ENCODE data around the gene ARID2. TPM values are rescaled to one million over a fixed set of nuclear protein-coding genes. Genes with fewer than 3 reads are reported as not detected.
A peak's percentile ranks its signal among the peaks of the same experiment; 100 is the strongest.

The ARID2 gene
- total RNA-seq, 4 donors from 2014 or later: 10.5 to 25.0 (median 11.7) TPM

DNA sequence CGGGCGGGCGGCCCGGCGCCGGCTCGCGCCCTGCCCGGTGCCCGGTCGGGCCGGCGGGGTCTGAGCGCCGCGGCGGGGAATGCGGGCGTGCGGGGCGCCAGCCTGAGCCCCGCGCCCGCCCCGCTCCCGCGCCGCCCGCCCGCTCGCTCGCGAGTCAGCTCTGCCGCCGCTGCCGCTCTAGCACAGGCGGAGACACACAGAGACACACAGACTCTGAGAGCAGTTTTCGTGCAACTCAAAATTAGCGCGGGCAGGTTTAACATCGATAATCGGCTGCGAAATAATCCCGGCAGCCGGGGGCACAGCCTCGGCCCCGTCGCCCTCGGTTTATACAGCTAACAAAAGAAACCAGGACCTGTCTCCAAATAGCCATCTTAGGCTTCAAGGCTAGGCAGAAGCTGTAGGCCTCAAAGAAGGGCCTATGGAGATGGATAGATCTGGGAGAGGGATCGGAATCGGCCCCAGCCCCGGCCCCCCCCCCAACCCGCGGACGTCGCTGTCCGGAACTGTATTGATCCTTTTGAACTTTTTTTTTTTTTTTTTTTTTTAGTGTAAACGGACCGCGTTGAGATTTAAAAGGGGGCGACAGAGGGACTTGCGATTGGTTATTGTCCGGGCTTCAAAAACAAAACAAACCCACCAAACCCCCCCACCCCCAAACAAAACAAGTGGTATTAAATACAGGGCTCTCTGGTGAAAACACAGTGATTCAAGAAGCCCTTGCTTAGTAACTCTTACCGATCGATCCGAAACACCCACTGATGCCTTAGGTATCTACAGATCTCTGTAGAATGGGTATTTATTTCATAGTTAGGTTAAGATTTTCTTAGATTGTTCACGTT, 1.1 kb downstream of the ARID2 start:
- Histone ChIP-seq H3K4me1 (peaks cover 42 to 45% of the 10 kb centered on the region in 2 donors), H3K36me3 (no peaks in the 10 kb centered on the region), H3K4me3 (peak overlapping the region; percentile 66 to 91 (median 84)), H3K9me3 (no peaks in the 10 kb centered on the region), H3K27ac (peak overlapping the region; percentile 98 to 100 (median 98)), H3K27me3 (no peaks in the 10 kb centered on the region)
- in situ Hi-C loops (cut with MboI; ENCODE audit: low sequenced_read_pairs in 4 of 4) (loop anchor here in 2 of 4 donors (10.0 to 25.0 kb wide), 2 partner anchors 254 to 518 kb away; partner anchors contain the start of gene ANO6 (in 1 of the 2)), intact Hi-C loops (cut with DNase I; ENCODE audit: low total_unique reads) (loop anchor here (2.0 kb wide), 1 partner anchor 44 kb away; no protein-coding TSS in a partner anchor)
- ATAC-seq (no peak), DNase-seq (peak; percentile 14 to 30)
- TF ChIP-seq CTCF (IDR thresholded peaks at IDR 0.05 in 4 of 5, conservative IDR thresholded peaks at IDR 0.05 in 1 of 5) (no peak), POLR2A (IDR thresholded peaks at IDR 0.05) (peak in 1 of 2 donors; percentile 3)

DNA sequence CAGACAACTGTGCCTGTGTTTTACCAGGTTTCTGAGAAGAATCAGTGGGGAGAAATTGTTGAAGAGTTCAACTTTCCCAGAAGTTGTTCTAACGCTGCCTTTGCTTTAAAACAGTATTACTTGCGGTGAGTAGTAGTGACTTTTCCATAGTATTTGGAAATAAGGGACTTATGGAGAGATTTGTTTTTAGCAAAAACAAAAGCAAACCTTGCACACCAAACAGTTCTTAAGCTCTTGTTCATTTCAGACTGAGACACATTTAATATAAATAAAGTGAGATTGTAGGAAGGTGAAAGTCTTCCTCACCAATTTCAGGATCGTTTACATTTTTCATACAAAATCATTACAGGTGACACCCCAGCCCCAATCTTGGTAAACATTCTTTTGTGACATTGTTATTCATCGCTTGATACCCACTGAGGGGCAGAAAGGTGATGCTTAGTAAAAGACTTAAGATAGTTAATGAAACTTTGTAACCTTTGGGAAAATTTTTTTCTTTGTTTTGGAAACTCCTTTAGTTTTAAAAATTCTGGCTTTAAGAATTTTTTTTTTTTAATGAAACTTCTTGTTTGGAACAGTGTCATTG, 1.8 kb downstream of the ARID2 start:
- no peaks in the 10 kb centered on the region for H3K9me3 ChIP-seq
- DNase-seq (no peak), ATAC-seq (no peak)
- peak overlapping the region; percentile 98 to 100 (median 98) for H3K27ac ChIP-seq
- in situ Hi-C loops (cut with MboI; ENCODE audit: low sequenced_read_pairs in 4 of 4) (loop anchor here in 2 of 4 donors (10.0 to 25.0 kb wide), 2 partner anchors 254 to 519 kb away; partner anchors contain the start of gene ANO6 (in 1 of the 2)), intact Hi-C loops (cut with DNase I; ENCODE audit: low total_unique reads) (loop anchor here (2.0 kb wide), 1 partner anchor 44 kb away; no protein-coding TSS in a partner anchor)
- TF ChIP-seq CTCF (IDR thresholded peaks at IDR 0.05 in 4 of 5, conservative IDR thresholded peaks at IDR 0.05 in 1 of 5): no peak
- TF ChIP-seq POLR2A (IDR thresholded peaks at IDR 0.05): no peak
- no peaks in the 10 kb centered on the region for H3K27me3 ChIP-seq
- peak overlapping the region; percentile 62 to 91 (median 64) for H3K4me3 ChIP-seq
- H3K4me1 ChIP-seq: peaks cover 42 to 44% of the 10 kb centered on the region in 2 donors
- no peaks in the 10 kb centered on the region for H3K36me3 ChIP-seq

GRCh38 chr12:45732250-45732649, 2.7 kb downstream of the ARID2 start:
- H3K27ac ChIP-seq: peak overlapping the region; percentile 98 to 100 (median 98)
- intact Hi-C loops (cut with DNase I; ENCODE audit: low total_unique reads) (no loop called here), in situ Hi-C loops (cut with MboI; ENCODE audit: low sequenced_read_pairs in 4 of 4) (loop anchor here in 2 of 4 donors (10.0 to 25.0 kb wide), 2 partner anchors 253 to 520 kb away; partner anchors contain the start of gene ANO6 (in 1 of the 2))
- no peaks in the 10 kb centered on the region for H3K36me3 ChIP-seq
- H3K27me3 ChIP-seq: no peaks in the 10 kb centered on the region
- peaks cover 42 to 44% of the 10 kb centered on the region in 2 donors for H3K4me1 ChIP-seq
- ATAC-seq: no peak
- H3K9me3 ChIP-seq: no peaks in the 10 kb centered on the region
- peak overlapping the region; percentile 62 to 91 (median 64) for H3K4me3 ChIP-seq
- TF ChIP-seq CTCF (IDR thresholded peaks at IDR 0.05 in 4 of 5, conservative IDR thresholded peaks at IDR 0.05 in 1 of 5): no peak
- no peak for TF ChIP-seq POLR2A (IDR thresholded peaks at IDR 0.05)
- no peak for DNase-seq

GRCh38 chr12:45732936-45733335, 3.4 kb downstream of the ARID2 start:
- Histone ChIP-seq H3K4me3 (peak overlapping the region in 2 of 4 donors; percentile 7 to 62), H3K27me3 (no peaks in the 10 kb centered on the region), H3K27ac (peak overlapping the region; percentile 98 to 100 (median 98)), H3K36me3 (no peaks in the 10 kb centered on the region), H3K9me3 (no peaks in the 10 kb centered on the region), H3K4me1 (peaks cover 42 to 44% of the 10 kb centered on the region in 2 donors)
- TF ChIP-seq POLR2A (IDR thresholded peaks at IDR 0.05): no peak
- no peak for TF ChIP-seq CTCF (IDR thresholded peaks at IDR 0.05 in 4 of 5, conservative IDR thresholded peaks at IDR 0.05 in 1 of 5)
- no peak for ATAC-seq
- in situ Hi-C loops (cut with MboI; ENCODE audit: low sequenced_read_pairs in 4 of 4) (loop anchor here in 2 of 4 donors (10.0 to 25.0 kb wide), 2 partner anchors 252 to 521 kb away; partner anchors contain the start of gene ANO6 (in 1 of the 2)), intact Hi-C loops (cut with DNase I; ENCODE audit: low total_unique reads) (no loop called here)
- DNase-seq: no peak

Data from gastrocnemius medialis (tissue), 4 donors.